Limb (tissue), 2 donors: ENCODE measurements around the gene PCNX2.
A peak's percentile ranks its signal among the peaks of the same experiment; 100 is the strongest.
"Not testable (repeated sequence)": the region's sequence is repeated elsewhere in the genome, so short reads cannot be mapped to it uniquely, and the experiment has no call there.

Experiments
- DNase-seq, 2 donors: peaks; one replicate each; pipeline ENCODE4 v3.0.0-alpha.2; 2016; ENCODE audit errors: extremely low spot score in 2 of 2

The PCNX2 gene

GRCh38 chr1:233107130-233107660, 188.3 kb downstream of the PCNX2 start:
- DNase-seq: no peak

GRCh38 chr1:233105225-233105624, 190.3 kb downstream of the PCNX2 start:
- DNase-seq: no peak

DNA sequence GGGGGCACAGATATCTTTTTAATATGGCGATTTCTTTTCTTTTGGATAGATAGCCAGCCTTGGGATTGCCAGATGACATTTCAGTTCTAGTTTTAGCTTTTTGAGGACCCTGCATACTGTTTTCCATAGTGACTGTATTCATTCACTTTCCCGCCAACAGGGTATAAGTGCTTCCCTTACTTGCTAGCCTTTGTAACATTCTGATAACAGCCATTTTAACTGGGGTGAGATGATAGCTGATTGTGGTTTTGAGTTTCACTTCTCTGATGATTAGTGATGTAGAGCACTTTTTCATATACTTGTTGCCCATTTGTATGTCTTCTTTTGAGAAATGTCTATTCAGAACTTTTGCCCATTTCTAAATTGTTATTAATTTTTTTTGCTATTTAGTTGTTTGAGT, 193.2 kb downstream of the PCNX2 start:
- DNase-seq: no peak

DNA sequence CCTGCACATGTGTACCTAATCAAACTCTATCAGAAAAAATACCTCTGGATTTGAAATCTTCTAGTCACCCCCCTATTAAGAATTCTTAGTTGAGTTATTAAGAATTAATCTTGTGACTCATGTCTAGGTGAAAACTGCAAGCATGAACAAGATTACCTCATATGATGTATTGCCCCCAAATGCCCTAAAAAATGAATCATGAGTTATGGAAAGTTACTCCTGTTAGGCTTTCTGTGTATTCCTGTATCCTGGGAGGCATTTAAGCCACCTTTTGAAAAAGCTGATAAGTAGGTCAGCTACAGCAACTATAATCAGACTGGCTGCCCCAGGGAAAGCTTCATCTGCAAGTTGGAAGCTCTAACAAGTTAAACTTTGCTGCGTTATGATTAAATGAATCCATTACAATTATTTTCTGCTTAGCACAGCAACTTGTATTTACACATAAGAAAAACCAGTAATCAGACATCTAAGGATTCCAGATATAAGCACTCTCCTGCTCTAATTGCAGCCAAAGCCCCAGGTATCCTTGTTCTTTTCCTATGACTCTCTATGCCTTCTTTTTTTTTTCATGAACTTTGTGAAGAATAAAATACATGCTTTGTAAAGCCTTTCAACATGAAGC, 197.5 kb downstream of the PCNX2 start:
- DNase-seq: no peak

DNA sequence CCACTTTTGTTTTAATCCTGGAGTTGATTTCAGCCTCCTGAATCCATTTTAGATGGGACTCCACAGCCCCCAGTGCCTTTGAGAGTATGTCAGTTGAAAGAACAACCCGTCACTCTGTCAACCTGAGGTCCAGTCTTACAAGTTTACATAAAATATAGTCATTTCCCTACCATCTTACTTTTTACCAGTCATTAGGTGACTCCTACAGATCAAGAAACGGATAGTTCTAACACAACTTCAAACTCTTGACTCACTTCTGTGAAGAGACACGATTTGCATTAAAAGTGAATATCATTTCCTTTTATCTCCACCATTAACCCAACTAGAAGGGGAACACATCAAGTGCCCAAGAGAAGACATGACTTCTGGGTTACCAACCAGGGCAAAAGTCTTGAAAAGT, 198.0 kb downstream of the PCNX2 start:
- DNase-seq: no peak

DNA sequence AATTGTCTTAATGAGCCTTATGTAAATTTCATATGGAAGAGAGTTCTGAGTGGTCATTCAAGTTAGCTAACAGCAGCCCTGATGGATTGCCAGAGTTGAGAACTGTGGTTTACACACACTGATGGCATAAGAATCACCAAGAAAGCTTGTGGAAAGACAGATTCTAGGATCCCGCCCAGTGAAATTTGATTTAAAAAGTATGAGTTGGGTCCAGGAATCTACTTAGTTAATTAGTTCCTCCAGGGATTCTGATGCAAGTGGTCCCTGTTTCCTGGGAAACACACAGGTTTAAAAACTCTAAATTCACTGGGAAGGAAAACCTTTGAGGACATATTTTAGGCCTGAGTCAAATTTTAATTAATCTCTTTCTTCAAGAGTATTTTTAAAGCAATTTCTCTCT, 200.8 kb downstream of the PCNX2 start:
- no peak for DNase-seq

GRCh38 chr1:233094269-233094668, 201.3 kb downstream of the PCNX2 start:
- no peak for DNase-seq

GRCh38 chr1:233090746-233091494, 204.6 kb downstream of the PCNX2 start:
- no peak for DNase-seq

GRCh38 chr1:233089251-233089650, 206.3 kb downstream of the PCNX2 start:
- DNase-seq: no peak

GRCh38 chr1:233088613-233089012, 206.9 kb downstream of the PCNX2 start:
- DNase-seq: no peak

GRCh38 chr1:233086961-233087881, 208.3 kb downstream of the PCNX2 start:
- no peak for DNase-seq

DNA sequence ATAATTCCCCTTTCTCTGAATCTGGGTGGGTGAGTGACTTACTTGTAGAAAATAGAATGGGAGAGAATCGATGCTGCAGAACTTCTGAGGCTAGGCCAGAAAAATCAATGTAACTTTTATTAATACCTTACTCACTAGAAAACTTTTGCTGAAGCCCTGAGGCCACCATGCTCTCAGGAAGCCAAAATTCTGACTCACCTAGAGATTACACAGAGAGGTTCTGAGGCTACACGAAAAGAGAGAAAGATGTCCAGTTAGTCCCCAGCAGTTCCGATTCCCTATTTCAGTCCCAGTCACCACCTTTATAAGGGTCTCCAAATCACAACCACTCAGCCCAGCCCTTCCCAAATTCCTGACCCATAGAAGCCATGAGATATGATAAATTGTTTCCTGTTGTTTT, 210.0 kb downstream of the PCNX2 start:
- DNase-seq: no peak

GRCh38 chr1:233082778-233083550, 212.6 kb downstream of the PCNX2 start:
- DNase-seq: no peak

DNA sequence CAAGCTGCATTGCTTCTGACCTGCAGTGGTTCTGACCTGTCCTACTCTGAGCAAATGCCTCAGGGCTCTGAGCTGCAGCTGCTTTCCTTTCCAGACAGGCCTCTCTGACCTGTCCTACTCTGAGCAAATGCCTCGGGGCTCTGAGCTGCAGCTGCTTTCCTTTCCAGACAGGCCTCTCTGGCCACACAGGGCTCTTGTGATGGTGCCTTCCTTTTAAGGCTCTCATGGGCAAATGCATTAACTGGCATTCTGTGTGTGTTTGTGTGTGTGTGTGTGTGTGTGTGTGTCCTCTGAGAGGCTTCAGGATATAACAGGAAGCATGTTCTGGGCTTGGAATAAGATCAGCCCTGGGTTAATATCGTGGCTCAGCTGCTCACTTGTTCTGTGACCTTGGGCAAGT, 213.8 kb downstream of the PCNX2 start:
- peak in 1 of 2 donors; percentile 47 for DNase-seq

- not testable (repeated sequence) for DNase-seq
Observed at GRCh38 chr1:233080827-233081226, 214.7 kb downstream of the PCNX2 start.

GRCh38 chr1:233080286-233080685, 215.2 kb downstream of the PCNX2 start:
- DNase-seq: no peak

- DNase-seq: no peak
Observed at GRCh38 chr1:233079574-233079973, 216.0 kb downstream of the PCNX2 start.

- DNase-seq: no peak
Observed at GRCh38 chr1:233078396-233078795, 217.1 kb downstream of the PCNX2 start.

DNA sequence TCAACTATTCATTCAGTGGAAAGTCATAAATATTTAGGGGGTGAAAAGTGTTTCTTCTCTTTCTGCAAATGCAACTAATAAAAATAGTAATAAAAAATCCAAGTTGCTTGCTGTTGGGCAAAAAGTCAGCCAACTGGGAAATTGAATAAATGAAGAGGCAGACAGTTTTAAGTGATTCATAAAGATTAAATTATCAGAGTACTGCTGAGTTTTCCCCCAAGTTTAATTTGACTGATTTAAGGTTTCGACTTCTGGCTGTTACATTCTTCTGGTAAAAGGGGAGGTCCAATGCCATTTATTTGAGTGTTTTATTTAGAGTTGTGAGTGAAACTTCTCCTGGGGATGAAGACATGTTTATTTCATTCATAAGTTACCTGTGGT, 219.6 kb downstream of the PCNX2 start:
- DNase-seq: no peak

- no peak for DNase-seq
Observed at GRCh38 chr1:233066087-233066486, 229.4 kb downstream of the PCNX2 start.

DNA sequence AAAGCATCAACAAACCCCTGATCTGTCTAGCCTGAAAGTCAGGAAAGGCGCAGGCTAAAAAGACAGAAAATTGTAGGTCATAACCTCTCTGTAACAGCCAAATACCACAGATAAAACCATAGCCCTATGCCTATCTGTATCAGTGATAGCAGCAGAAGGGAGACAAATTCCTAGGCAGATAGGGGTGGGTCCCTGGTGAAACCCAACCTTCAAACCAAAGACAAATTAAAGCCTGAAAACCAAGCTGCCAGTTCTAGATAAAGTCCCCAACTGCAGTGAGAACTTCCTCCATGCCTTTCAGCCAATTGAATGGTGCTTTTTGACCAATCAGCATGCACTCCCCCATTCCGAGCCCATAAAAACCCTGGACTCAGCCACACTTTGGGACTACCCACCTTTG, 229.8 kb downstream of the PCNX2 start:
- no peak for DNase-seq
